MM.1S (cell line): ENCODE measurements around the gene GART.

Experiments
- EZH2phosphoT487 ChIP-seq: fragments of 300-600 bp; sonication (generic); IDR thresholded peaks from 2 replicates; pipeline ENCODE4 v1.6.1; 2018; ENCODE audit warnings: antibody characterized with exemption, low read length
- TF ChIP-seq, protein P1 (sequence below): fragments of 300-600 bp; sonication (generic); IDR thresholded peaks from 2 replicates; pipeline ENCODE4 v1.5.1; 2016; ENCODE audit warnings: antibody characterized with exemption, low read length, mixed read lengths

- no peak for TF ChIP-seq EZH2phosphoT487
- TF ChIP-seq, protein P1, sequence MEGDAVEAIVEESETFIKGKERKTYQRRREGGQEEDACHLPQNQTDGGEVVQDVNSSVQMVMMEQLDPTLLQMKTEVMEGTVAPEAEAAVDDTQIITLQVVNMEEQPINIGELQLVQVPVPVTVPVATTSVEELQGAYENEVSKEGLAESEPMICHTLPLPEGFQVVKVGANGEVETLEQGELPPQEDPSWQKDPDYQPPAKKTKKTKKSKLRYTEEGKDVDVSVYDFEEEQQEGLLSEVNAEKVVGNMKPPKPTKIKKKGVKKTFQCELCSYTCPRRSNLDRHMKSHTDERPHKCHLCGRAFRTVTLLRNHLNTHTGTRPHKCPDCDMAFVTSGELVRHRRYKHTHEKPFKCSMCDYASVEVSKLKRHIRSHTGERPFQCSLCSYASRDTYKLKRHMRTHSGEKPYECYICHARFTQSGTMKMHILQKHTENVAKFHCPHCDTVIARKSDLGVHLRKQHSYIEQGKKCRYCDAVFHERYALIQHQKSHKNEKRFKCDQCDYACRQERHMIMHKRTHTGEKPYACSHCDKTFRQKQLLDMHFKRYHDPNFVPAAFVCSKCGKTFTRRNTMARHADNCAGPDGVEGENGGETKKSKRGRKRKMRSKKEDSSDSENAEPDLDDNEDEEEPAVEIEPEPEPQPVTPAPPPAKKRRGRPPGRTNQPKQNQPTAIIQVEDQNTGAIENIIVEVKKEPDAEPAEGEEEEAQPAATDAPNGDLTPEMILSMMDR: no peak
Observed at GRCh38 chr21:33522953-33523349, 19.0 kb downstream of the GART start.
